ENCODE data around the gene FTO. TPM values are rescaled to one million over a fixed set of nuclear protein-coding genes. Genes with fewer than 3 reads are reported as not detected.

The FTO gene
- total and polyA plus RNA-seq, 2 donors from 2014 or later: 22.3 to 116 TPM

GRCh38 chr16:53779186-53779585, 75.2 kb downstream of the FTO start:
- Histone ChIP-seq H3K9ac (ENCODE audit: low read length in 3 of 3) (no peak overlapping the region), H3K4me3 (ENCODE audit: low read length in 3 of 3) (no peak overlapping the region), H3K36me3 (ENCODE audit: control insufficient read depth in 2 of 3, insufficient read depth in 3 of 3, low read length in 3 of 3) (no peaks in the 10 kb centered on the region), H3K4me1 (ENCODE audit: control insufficient read depth in 2 of 3, insufficient read depth in 2 of 3, low read depth in 1 of 3, low read length in 3 of 3) (peaks cover 0 to 9% (median 0%) of the 10 kb centered on the region in 3 donors), H3K27me3 (ENCODE audit: control insufficient read depth, insufficient read depth, low read length) (no peaks in the 10 kb centered on the region), H3K27ac (ENCODE audit: low read depth in 2 of 2, low read length in 2 of 2) (no peak overlapping the region), H3K9me3 (ENCODE audit: control insufficient read depth in 2 of 3, insufficient read depth in 1 of 3, low read length in 3 of 3) (no peaks in the 10 kb centered on the region)
- no peak for TF ChIP-seq CTCF (IDR thresholded peaks at IDR 0.05; ENCODE audit: borderline replicate concordance, extremely low read depth, insufficient read depth)
- FAIRE-seq (no peak), DNase-seq (no peak)
- intact Hi-C loops (cut with DNase I): no loop called here

GRCh38 chr16:53780051-53780450, 76.1 kb downstream of the FTO start:
- intact Hi-C loops (cut with DNase I): no loop called here
- Histone ChIP-seq H3K27me3 (ENCODE audit: control insufficient read depth, insufficient read depth, low read length) (no peaks in the 10 kb centered on the region), H3K4me1 (ENCODE audit: control insufficient read depth in 2 of 3, insufficient read depth in 2 of 3, low read depth in 1 of 3, low read length in 3 of 3) (peaks cover 0 to 9% (median 0%) of the 10 kb centered on the region in 3 donors), H3K27ac (ENCODE audit: low read depth in 2 of 2, low read length in 2 of 2) (no peak overlapping the region), H3K9me3 (ENCODE audit: control insufficient read depth in 2 of 3, insufficient read depth in 1 of 3, low read length in 3 of 3) (no peaks in the 10 kb centered on the region), H3K36me3 (ENCODE audit: control insufficient read depth in 2 of 3, insufficient read depth in 3 of 3, low read length in 3 of 3) (no peaks in the 10 kb centered on the region), H3K9ac (ENCODE audit: low read length in 3 of 3) (no peak overlapping the region), H3K4me3 (ENCODE audit: low read length in 3 of 3) (no peak overlapping the region)
- DNase-seq (no peak), FAIRE-seq (no peak)
- TF ChIP-seq CTCF (IDR thresholded peaks at IDR 0.05; ENCODE audit: borderline replicate concordance, extremely low read depth, insufficient read depth): no peak

GRCh38 chr16:53781023-53781605, 77.2 kb downstream of the FTO start:
- intact Hi-C loops (cut with DNase I): no loop called here
- no peak for FAIRE-seq
- no peaks in the 10 kb centered on the region for H3K36me3 ChIP-seq (ENCODE audit: control insufficient read depth in 2 of 3, insufficient read depth in 3 of 3, low read length in 3 of 3)
- TF ChIP-seq CTCF (IDR thresholded peaks at IDR 0.05; ENCODE audit: borderline replicate concordance, extremely low read depth, insufficient read depth): no peak
- H3K27me3 ChIP-seq (ENCODE audit: control insufficient read depth, insufficient read depth, low read length): no peaks in the 10 kb centered on the region
- H3K4me1 ChIP-seq (ENCODE audit: control insufficient read depth in 2 of 3, insufficient read depth in 2 of 3, low read depth in 1 of 3, low read length in 3 of 3): peaks cover 0 to 2% (median 0%) of the 10 kb centered on the region in 3 donors
- H3K27ac ChIP-seq (ENCODE audit: low read depth in 2 of 2, low read length in 2 of 2): no peak overlapping the region
- no peak overlapping the region for H3K9ac ChIP-seq (ENCODE audit: low read length in 3 of 3)
- no peak overlapping the region for H3K4me3 ChIP-seq (ENCODE audit: low read length in 3 of 3)
- DNase-seq: no peak
- no peaks in the 10 kb centered on the region for H3K9me3 ChIP-seq (ENCODE audit: control insufficient read depth in 2 of 3, insufficient read depth in 1 of 3, low read length in 3 of 3)

GRCh38 chr16:53782148-53782547, 78.2 kb downstream of the FTO start:
- Histone ChIP-seq H3K27ac (ENCODE audit: low read depth in 2 of 2, low read length in 2 of 2) (no peak overlapping the region), H3K27me3 (ENCODE audit: control insufficient read depth, insufficient read depth, low read length) (no peaks in the 10 kb centered on the region), H3K9me3 (ENCODE audit: control insufficient read depth in 2 of 3, insufficient read depth in 1 of 3, low read length in 3 of 3) (no peaks in the 10 kb centered on the region), H3K4me1 (ENCODE audit: control insufficient read depth in 2 of 3, insufficient read depth in 2 of 3, low read depth in 1 of 3, low read length in 3 of 3) (no peaks in the 10 kb centered on the region), H3K36me3 (ENCODE audit: control insufficient read depth in 2 of 3, insufficient read depth in 3 of 3, low read length in 3 of 3) (no peaks in the 10 kb centered on the region), H3K4me3 (ENCODE audit: low read length in 3 of 3) (no peak overlapping the region), H3K9ac (ENCODE audit: low read length in 3 of 3) (no peak overlapping the region)
- intact Hi-C loops (cut with DNase I): no loop called here
- no peak for TF ChIP-seq CTCF (IDR thresholded peaks at IDR 0.05; ENCODE audit: borderline replicate concordance, extremely low read depth, insufficient read depth)
- no peak for FAIRE-seq
- DNase-seq: no peak

All from kidney (tissue), 14 donors.